Dendritic cell treated with granulocyte-macrophage colony-stimulating factor and Interleukin-4, amounts not matched to agents 40 ng/mL and 50 ng/mL, for 4 days (primary cell): ENCODE results near the gene DNAH2.
"Not testable (repeated sequence)": the region's sequence is repeated elsewhere in the genome, so short reads cannot be mapped to it uniquely, and the experiment has no call there.

ENCODE experiments used
- H3K27ac Mint-ChIP-seq: one replicate; pipeline ENCODE4 v1.8.0; 2022; ENCODE audit warnings: mild to moderate bottlenecking, mixed read lengths
- H3K27me3 Mint-ChIP-seq: one replicate; pipeline ENCODE4 v1.8.0; 2022; ENCODE audit warnings: mild to moderate bottlenecking, mixed read lengths
- H3K36me3 Mint-ChIP-seq: one replicate; pipeline ENCODE4 v1.8.0; 2022; ENCODE audit warnings: low read depth, mixed read lengths
- H3K4me1 Mint-ChIP-seq: one replicate; pipeline ENCODE4 v1.8.0; 2022; ENCODE audit warnings: low read depth, mixed read lengths
- H3K4me3 Mint-ChIP-seq: one replicate; pipeline ENCODE4 v1.8.0; 2022; ENCODE audit warnings: mild to moderate bottlenecking, moderate library complexity, mixed read lengths
- H3K9me3 Mint-ChIP-seq: one replicate; pipeline ENCODE4 v1.8.0; 2022; ENCODE audit warnings: mixed read lengths
- intact Hi-C: fragments of 100-400 bp; cut with micrococcal nuclease; formaldehyde crosslinking; loops from one replicate; pipeline ENCODE4 v1.15.0; 2022

Gene DNAH2

DNA sequence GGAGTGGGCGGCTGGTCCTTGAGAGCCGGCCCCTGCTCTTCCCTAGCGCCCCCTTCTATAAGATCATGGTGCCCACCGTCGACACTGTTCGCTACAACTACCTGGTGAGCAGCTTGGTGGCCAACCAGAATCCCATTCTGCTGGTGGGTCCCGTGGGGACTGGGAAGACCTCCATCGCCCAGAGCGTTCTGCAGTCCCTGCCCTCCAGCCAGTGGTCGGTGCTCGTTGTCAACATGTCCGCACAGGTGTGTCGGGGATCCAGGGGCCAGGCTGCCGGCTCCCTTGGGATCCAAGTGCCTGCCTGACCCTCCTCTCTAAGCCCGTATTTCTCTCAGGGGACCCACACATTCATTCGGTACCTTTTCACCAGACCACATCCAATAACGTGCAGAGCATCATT is 75.1 kb downstream of the DNAH2 start:
- peaks cover 15% of the 10 kb centered on the region for H3K4me1 Mint-ChIP-seq
- no peaks in the 10 kb centered on the region for H3K9me3 Mint-ChIP-seq
- peaks cover 11% of the 10 kb centered on the region for H3K27me3 Mint-ChIP-seq
- H3K36me3 Mint-ChIP-seq, result no peaks in the 10 kb centered on the region
- no peak overlapping the region for H3K27ac Mint-ChIP-seq
- intact Hi-C loops, result no loop called here
- H3K4me3 Mint-ChIP-seq, result no peak overlapping the region

DNA sequence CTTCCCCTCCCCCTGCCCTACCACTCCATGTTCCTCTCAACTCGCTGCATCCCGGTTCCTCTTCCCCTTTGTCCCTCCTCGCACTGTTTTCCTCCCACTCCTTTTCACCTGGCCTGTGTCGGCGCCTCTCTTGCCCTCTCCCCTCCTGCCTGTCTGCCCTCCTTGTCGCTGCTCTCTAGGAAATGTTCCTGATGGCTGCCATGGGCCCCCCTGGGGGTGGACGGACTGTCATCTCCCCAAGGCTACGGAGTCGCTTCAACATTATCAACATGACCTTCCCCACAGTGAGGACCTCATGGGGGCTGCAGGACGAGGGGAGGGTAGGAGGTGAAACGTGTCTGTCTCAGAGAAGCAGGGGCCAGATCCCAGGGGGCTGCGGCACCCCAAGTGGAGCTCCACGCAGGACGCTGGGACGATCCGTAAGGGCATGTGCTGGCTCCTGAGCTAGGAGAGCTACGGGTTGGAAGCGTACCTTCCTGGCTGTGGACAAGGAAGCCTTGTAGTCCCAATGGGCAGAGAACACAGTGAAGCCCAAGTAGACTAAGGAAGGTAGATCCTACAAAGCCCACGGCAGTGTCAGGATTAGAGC is 76.6 kb downstream of the DNAH2 start:
- no peak overlapping the region for H3K27ac Mint-ChIP-seq
- intact Hi-C loops, result no loop called here
- no peak overlapping the region for H3K4me3 Mint-ChIP-seq
- peaks cover 12% of the 10 kb centered on the region for H3K27me3 Mint-ChIP-seq
- peaks cover 15% of the 10 kb centered on the region for H3K4me1 Mint-ChIP-seq
- H3K36me3 Mint-ChIP-seq, result no peaks in the 10 kb centered on the region
- no peaks in the 10 kb centered on the region for H3K9me3 Mint-ChIP-seq

DNA sequence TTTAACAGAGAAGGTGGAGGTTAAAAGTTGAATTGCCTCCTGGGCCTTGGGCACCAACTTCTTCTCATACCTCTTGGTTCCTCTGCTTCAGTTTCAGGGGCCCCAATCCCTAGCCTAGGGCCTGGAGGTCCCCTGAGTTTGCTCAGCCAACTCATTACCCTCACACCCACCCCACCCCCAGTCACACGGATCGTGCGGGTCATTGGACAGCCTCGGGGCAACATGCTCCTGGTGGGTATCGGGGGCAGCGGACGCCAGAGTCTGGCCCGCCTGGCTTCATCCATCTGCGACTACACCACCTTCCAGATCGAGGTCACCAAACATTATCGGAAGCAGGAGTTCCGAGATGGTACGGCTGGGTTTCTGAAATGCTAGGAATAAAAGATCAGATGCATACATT is 80.4 kb downstream of the DNAH2 start:
- Mint-ChIP-seq H3K9me3 (no peaks in the 10 kb centered on the region), H3K4me1 (peaks cover 10% of the 10 kb centered on the region), H3K27ac (no peak overlapping the region), H3K27me3 (peaks cover 21% of the 10 kb centered on the region), H3K4me3 (no peak overlapping the region), H3K36me3 (no peaks in the 10 kb centered on the region)
- intact Hi-C loops, result no loop called here

DNA sequence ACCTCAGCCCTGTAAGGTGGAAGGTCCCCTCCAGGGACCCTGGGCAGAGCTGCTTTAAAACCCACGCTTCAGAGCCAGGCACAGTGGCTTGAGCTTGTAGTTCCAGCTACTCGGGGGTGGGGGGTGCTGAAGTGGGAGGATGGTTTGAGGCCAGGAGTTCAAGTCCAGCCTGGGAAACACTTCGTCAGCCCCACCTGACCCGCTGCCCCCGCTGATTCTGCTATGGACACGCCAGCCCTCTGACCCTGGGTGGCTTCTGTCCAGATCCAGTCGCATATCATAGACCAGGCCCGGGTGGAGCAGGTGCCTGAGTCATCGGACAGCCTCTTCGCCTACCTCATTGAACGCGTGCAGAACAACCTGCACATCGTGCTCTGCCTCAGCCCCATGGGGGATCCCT is 81.3 kb downstream of the DNAH2 start:
- Mint-ChIP-seq H3K9me3 (no peaks in the 10 kb centered on the region), H3K4me3 (no peak overlapping the region), H3K27ac (no peak overlapping the region), H3K4me1 (peaks cover 5% of the 10 kb centered on the region), H3K36me3 (no peaks in the 10 kb centered on the region), H3K27me3 (peaks cover 27% of the 10 kb centered on the region)
- intact Hi-C loops, result no loop called here

DNA sequence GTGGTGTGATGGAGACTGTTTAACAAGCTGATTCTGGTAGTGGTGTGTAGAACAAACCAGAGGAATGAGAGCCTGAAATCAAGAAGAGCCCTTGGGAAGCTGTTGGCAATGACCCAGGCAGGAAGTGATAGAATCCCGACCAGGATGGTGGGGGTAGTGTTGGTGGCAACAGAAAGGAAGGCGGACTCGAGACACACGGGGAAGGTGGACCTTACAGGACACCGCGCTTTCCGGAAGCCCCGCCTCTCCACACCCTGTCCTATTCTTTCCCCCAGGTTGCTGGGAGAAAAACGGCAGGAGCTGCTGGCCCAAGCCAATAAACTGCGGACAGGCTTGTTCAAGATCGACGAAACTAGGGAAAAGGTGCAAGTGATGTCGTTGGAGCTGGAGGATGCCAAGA is 86.4 kb downstream of the DNAH2 start:
- H3K4me1 Mint-ChIP-seq, result peaks cover 9% of the 10 kb centered on the region
- no peaks in the 10 kb centered on the region for H3K9me3 Mint-ChIP-seq
- peaks cover 35% of the 10 kb centered on the region for H3K27me3 Mint-ChIP-seq
- no peak overlapping the region for H3K27ac Mint-ChIP-seq
- H3K36me3 Mint-ChIP-seq, result no peaks in the 10 kb centered on the region
- no peak overlapping the region for H3K4me3 Mint-ChIP-seq
- intact Hi-C loops, result no loop called here

DNA sequence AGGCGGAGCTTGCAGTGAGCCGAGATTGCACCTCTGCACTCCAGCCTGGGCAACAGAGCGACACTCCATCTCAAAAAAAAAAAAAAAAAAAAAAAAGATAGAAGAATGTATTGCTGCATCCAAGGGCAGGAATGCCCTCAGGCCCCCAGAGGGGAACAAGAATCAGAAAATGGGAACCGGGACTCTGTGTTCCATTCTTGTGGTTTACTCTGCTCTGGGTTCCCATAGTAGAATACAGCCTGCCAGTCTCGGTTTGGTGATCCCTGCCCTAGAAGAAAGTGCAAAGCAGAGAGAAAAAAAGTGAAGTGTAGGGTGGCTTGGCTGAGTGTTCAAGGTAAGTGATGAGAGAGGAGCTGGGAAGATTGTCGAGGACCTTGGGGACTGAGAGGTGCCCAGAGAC is 89.0 kb downstream of the DNAH2 start:
- H3K4me1 Mint-ChIP-seq, result peaks cover 14% of the 10 kb centered on the region
- H3K9me3 Mint-ChIP-seq, result no peaks in the 10 kb centered on the region
- intact Hi-C loops, result no loop called here
- no peak overlapping the region for H3K27ac Mint-ChIP-seq
- H3K4me3 Mint-ChIP-seq, result no peak overlapping the region
- peaks cover 34% of the 10 kb centered on the region for H3K27me3 Mint-ChIP-seq
- no peaks in the 10 kb centered on the region for H3K36me3 Mint-ChIP-seq

DNA sequence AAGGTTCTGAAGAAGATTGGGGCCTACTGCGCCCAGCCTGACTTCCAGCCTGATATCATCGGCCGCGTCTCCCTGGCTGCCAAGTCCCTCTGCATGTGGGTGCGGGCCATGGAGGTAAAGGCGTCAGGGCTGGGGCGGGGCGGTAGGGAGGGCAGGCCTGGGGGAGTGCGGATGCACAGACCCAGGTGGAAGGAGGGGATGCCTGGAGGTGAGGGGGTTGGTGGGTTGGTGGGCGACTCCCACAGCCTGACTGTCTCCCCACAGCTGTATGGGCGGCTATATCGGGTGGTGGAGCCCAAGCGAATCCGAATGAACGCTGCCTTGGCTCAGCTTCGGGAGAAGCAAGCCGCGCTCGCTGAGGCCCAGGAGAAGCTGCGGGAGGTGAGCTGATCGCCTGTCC is 89.7 kb downstream of the DNAH2 start:
- Mint-ChIP-seq H3K4me1 (peaks cover 14% of the 10 kb centered on the region), H3K27ac (no peak overlapping the region), H3K4me3 (no peak overlapping the region), H3K36me3 (no peaks in the 10 kb centered on the region), H3K9me3 (no peaks in the 10 kb centered on the region), H3K27me3 (peaks cover 33% of the 10 kb centered on the region)
- intact Hi-C loops, result no loop called here

DNA sequence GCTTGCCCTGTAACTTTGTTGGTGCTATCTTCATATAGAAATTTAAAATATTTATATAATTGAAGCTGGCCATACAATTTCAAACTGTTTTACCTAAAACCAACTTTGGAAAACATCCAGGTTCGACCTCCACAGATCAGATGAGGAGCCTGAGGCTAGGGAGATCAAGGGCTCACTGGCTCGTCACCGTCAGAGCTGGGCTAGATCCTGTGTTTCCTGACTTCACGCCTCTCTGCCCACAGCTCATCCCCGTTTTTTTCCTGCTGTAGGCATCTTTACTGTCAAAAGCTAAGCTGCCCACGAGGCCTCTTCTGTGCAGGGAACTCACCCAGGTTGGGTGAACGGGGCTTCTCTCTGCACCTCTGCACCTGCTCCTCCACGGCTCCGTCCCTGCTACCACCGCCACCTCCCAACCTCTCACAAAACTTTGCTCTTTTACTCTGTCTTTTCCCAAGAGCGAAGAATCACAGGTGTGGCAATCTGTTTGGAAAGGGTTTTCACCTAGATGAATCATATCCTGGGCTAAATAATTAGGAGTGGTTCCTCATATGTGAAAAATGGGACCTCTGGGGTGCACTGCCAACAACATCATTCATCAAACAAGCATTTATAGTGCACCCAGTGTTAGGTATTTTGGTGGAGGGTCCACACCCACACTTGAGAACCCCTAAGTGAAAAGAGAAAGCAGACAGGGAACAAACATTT is 91.7 kb downstream of the DNAH2 start:
- intact Hi-C loops, result no loop called here
- Mint-ChIP-seq H3K36me3 (no peaks in the 10 kb centered on the region), H3K27me3 (peaks cover 18% of the 10 kb centered on the region), H3K27ac (no peak overlapping the region), H3K9me3 (no peaks in the 10 kb centered on the region), H3K4me1 (peaks cover 14% of the 10 kb centered on the region), H3K4me3 (no peak overlapping the region)

DNA sequence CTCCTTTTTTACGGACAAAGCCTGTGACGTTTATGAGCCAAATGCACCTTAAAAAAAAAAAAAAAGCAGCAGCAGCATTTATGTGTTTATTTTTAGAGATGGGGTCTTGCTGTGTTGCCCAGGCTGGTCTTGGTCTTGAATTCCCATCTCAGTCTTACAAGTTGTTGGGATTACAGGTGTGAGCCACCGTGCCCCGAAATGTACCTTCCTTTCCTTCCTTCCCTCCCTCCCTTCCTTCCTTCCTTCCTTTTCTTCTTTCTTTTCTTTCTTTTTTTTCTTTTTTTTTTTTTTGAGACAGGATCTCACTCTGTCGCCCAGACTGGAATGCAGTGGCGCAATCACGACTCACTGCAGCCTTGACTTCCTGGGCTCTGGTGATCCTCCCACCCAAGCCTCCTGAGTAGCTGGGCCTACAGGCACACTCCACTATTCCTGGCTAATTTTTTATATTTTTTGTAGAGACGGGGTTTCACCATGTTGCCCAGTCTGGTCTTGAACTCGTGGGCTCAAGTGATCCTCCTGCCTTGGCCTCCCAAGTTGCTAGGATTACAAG is 92.3 kb downstream of the DNAH2 start:
- peaks cover 15% of the 10 kb centered on the region for H3K27me3 Mint-ChIP-seq
- H3K4me3 Mint-ChIP-seq, H3K36me3 Mint-ChIP-seq, H3K27ac Mint-ChIP-seq, H3K9me3 Mint-ChIP-seq: not testable (repeated sequence)
- H3K4me1 Mint-ChIP-seq, result peaks cover 14% of the 10 kb centered on the region
- intact Hi-C loops, result loop anchor here (10.0 kb wide), 1 partner anchor 65 kb away; no protein-coding TSS in a partner anchor

DNA sequence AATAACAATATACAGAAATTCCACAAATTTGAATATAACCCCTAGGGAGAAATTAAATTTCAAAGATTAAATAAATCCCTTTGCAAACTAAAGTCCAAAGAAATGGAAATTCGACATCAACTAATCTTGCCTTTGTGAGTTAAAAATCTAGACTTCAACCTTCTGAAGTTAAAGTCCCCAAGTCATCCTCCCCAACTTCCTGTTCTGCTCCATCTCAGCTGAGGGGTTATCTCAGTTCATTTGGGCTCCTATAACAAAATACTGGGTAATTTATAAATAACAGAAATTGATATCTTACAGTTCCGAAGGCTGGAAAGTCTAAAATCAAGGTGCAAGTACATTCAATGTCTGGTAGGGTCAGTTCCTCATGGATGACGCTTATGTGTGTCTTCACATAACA is 93.7 kb downstream of the DNAH2 start:
- intact Hi-C loops, result loop anchor here (10.0 kb wide), 1 partner anchor 66 kb away; no protein-coding TSS in a partner anchor

DNA sequence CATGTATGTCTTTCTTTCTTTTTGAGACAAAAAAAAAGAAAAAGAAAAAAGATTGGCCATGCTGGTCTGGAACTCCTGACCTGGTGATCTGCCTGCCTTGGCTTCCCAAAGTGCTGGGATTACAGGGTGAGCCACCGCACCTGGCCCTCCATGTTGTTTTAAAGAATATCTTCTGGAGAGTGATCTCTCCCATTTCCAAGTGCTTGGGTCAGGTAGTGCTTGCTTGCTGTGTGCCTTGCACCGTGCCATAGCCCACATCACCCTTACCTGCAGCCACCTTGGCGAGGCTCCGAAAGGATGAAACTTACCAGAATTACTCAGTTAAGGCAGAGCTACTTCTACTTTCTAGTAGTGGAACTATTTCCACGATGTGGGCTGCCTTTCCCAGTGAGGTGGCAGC is 97.4 kb downstream of the DNAH2 start:
- no peaks in the 10 kb centered on the region for H3K36me3 Mint-ChIP-seq
- H3K4me1 Mint-ChIP-seq, result peaks cover 5% of the 10 kb centered on the region
- no peak overlapping the region for H3K4me3 Mint-ChIP-seq
- H3K27me3 Mint-ChIP-seq, result peaks cover 1% of the 10 kb centered on the region
- H3K27ac Mint-ChIP-seq, result no peak overlapping the region
- intact Hi-C loops, result loop anchor here (10.0 kb wide), 1 partner anchor 70 kb away; no protein-coding TSS in a partner anchor
- H3K9me3 Mint-ChIP-seq, result no peaks in the 10 kb centered on the region

More for the DNA sequence above, 93.7 kb downstream of the DNAH2 start:
- no peak overlapping the region for H3K4me3 Mint-ChIP-seq
- H3K36me3 Mint-ChIP-seq, result no peaks in the 10 kb centered on the region
- H3K9me3 Mint-ChIP-seq, result no peaks in the 10 kb centered on the region
- H3K27me3 Mint-ChIP-seq, result peaks cover 8% of the 10 kb centered on the region
- H3K27ac Mint-ChIP-seq, result no peak overlapping the region
- H3K4me1 Mint-ChIP-seq, result peaks cover 14% of the 10 kb centered on the region

DNA sequence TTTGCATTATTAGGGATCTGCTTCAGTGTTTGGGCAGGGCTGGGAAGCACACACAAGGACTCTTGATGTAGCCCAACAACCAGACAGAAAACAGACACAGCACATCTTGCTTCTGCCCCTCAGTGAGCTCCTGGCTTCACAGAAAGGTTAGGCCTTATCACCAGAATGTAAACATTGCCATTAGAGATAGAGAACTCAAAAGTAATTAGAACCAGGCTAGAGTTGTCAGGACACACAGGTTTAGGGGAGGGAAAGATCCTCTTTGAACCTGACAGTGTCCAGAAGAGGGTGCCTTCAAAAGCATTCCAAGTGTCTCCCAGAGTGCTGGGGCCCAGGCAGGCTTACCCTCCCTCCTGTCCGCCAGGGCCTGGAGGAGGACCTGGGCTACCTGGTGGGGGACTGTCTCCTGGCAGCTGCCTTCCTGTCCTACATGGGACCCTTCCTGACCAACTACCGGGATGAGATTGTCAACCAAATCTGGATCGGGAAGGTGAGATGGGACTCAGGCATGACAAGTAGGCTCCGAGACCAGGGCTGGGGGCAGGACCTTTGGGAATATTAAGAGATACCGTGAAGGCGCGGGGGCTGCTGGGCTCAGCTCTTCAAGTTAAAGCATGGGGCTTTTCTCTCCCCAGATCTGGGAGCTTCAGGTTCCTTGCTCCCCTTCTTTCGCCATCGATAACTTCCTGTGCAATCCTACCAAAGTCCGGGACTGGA is 99.5 kb downstream of the DNAH2 start:
- Mint-ChIP-seq H3K36me3 (no peaks in the 10 kb centered on the region), H3K9me3 (no peaks in the 10 kb centered on the region), H3K27me3 (peaks cover 6% of the 10 kb centered on the region), H3K4me3 (no peak overlapping the region), H3K27ac (no peak overlapping the region), H3K4me1 (no peaks in the 10 kb centered on the region)
- intact Hi-C loops, result loop anchor here (10.0 kb wide), 1 partner anchor 72 kb away; no protein-coding TSS in a partner anchor

DNA sequence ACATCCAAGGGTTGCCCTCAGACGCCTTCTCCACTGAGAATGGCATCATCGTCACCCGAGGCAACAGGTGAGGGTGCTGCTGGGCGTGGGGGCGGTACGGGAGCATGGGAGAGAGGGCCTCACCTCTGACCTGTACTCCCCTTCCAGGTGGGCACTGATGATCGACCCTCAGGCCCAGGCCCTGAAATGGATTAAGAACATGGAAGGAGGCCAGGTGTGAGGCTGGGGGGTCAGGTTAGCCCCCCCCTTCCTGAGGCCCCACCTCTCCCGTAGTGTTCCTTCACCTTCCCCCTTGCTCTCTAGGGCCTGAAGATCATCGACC is 100.1 kb downstream of the DNAH2 start:
- H3K4me1 Mint-ChIP-seq, result no peaks in the 10 kb centered on the region
- H3K27ac Mint-ChIP-seq, result no peak overlapping the region
- intact Hi-C loops, result loop anchor here (10.0 kb wide), 1 partner anchor 73 kb away; no protein-coding TSS in a partner anchor

DNA sequence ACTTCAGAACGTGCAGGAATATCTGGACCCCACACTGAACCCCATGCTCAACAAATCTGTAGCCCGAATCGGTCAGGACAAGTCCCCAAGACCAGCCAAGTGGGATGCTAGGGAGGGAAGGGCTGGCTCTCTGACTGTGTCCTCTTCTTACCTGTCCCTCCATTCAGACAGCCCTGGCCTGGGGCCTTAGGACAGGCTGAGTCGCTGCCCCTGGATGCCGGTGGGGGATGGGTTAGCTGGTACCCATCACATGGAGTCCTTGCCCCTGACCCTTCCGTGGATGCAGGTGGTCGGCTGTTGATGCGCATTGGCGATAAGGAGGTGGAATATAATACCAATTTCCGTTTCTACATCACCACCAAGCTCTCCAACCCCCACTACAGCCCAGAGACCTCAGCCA is 100.5 kb downstream of the DNAH2 start:
- Mint-ChIP-seq H3K27me3 (peaks cover 6% of the 10 kb centered on the region), H3K36me3 (no peaks in the 10 kb centered on the region), H3K9me3 (no peaks in the 10 kb centered on the region), H3K27ac (no peak overlapping the region), H3K4me3 (no peak overlapping the region), H3K4me1 (no peaks in the 10 kb centered on the region)
- intact Hi-C loops, result loop anchor here (10.0 kb wide), 1 partner anchor 73 kb away; no protein-coding TSS in a partner anchor

More for the DNA sequence above, 100.1 kb downstream of the DNAH2 start:
- Mint-ChIP-seq H3K36me3 (no peaks in the 10 kb centered on the region), H3K4me3 (no peak overlapping the region), H3K9me3 (no peaks in the 10 kb centered on the region), H3K27me3 (peaks cover 6% of the 10 kb centered on the region)
